Measurements from ENCODE around the gene NTM.

NTM gene

DNA sequence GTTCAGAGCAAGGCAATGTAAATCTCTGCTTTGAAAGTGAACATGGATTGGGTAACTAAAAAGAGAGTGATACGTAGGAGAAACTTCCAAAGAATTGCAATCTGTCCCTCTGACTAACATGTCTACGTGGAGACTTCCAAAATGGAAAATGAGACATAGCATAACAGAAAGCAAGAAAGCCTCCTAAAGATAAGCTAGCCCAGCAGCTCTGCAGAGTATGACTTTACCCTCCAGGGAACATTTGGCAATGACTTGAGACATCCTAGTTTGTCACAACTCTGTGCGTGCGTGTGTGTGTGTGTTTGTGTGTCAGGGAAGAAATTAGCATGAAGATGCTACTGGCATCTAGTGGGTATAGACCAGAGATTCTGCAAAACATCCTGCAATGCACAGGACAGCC lies 817.4 kb downstream of the NTM start:
- DNase-seq, result no peak

GRCh38 chr11:132196928-132197327 lies 826.5 kb downstream of the NTM start:
- DNase-seq, result no peak

GRCh38 chr11:132200353-132200936 lies 830.0 kb downstream of the NTM start:
- no peak for DNase-seq

- DNase-seq, result no peak
Observed at GRCh38 chr11:132202621-132203020, 832.2 kb downstream of the NTM start.

GRCh38 chr11:132205006-132205405 lies 834.6 kb downstream of the NTM start:
- DNase-seq, result no peak

DNA sequence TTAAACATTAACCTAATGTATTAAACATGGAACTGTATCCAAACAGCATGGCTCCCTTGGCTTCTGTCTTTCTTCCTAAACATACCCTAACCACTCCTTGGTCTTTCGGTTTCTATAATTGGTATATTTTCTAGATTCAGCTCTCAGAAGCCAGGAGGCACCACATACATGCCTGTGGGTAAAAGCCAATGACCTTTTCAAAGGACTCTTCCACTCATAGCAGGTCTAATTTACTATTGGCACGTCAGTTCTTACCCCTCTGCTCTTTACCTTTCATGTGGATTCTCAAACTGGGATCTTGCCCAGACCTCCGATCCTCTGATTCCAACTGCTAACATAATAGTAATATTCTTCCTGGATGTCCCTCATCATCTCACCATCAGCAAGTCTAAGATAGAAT lies 835.1 kb downstream of the NTM start:
- DNase-seq, result no peak

- DNase-seq, result no peak
Observed at GRCh38 chr11:132206993-132207392, 836.6 kb downstream of the NTM start.

- DNase-seq, result no peak
Observed at GRCh38 chr11:132208477-132209055, 838.2 kb downstream of the NTM start.

GRCh38 chr11:132211479-132211878 lies 841.1 kb downstream of the NTM start:
- no peak for DNase-seq

DNA sequence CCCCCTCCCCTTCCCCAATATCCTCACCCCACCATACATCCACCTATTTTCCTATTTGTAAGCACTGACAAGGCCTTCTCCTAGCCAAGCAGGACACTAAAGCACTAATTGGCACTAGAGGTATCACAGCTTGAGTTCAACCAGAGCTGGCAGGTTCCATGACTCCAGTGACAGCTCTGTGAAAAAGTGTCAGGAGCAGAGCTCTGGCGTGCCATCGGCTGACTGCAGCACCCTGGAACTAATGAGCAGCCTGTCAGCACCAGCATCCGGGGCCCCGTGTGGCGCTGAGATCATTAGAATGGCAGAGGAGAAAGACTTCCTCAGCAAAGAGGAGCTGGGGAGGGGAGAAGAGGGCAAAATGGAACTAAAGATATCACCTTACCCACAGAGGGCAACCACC lies 847.4 kb downstream of the NTM start:
- no peak for DNase-seq

GRCh38 chr11:132220474-132220873 lies 850.1 kb downstream of the NTM start:
- DNase-seq, result no peak

DNA sequence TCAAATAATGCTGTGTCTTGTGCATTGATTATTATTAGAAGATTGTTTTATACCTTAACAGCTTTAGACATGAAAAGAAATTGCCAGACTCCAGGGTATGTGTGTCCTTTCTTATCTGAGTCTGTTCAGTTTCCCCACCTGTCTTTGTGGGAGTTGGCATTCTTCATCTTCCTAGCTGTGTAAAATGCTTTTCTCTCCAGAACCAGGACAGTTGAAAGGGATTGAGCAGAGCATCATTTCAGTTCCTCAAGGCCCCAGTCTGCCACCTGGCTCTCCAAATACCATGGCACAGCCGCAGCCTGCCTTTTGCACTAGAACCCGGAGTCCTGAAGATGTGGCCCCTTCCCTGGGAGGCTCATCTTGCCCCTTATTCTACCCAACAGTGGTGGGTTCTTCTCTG lies 851.9 kb downstream of the NTM start:
- DNase-seq, result no peak

GRCh38 chr11:132226522-132226921 lies 856.1 kb downstream of the NTM start:
- no peak for DNase-seq

GRCh38 chr11:132228746-132229325 lies 858.4 kb downstream of the NTM start:
- no peak for DNase-seq

- DNase-seq, result no peak
Observed at GRCh38 chr11:132231656-132232347, 861.4 kb downstream of the NTM start.

DNA sequence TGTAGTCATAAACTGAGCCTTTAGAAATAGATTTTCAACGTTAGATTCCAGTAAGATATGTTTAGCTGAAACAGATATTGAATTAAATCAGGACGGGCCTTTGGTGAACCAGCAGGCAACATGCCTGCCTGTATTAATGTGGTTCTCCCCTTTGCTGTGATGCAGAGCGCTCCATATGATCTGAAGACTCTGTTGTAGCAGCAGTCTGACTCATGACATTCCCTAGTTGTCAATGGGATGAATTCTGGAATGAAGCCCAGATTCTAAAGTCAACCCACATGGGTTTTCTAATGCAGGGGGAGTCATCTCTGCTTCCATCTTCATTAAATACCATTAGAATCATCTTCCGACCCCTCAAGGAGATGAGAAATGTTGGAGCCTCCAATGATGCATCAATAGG lies 864.5 kb downstream of the NTM start:
- no peak for DNase-seq

- no peak for DNase-seq
Observed at GRCh38 chr11:132237781-132238180, 867.4 kb downstream of the NTM start.

DNA sequence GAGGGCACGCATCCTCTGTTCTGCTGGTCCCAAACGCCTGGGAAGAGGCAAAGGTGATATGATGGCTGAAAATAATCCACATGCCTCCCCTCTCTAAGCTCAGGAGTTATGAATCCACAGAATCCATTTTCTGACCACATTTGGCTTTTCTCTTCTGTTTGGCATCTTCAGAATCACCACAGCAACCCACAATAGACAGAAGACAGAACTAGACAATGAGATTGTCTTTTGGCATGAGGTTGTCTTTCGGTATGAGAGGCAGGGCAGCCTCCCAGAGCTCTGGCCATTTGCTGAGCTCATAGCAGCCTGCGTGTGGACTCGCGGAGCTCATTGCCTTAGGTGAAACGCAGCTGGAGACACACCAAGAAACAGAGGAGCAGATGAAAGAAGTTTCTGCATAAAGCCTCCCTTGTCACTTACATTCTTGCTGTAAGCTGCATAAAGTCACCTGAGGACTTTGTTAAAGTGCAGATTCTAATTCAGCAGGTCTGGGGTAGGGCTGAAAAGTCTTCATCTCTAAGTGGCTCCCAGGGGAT lies 868.0 kb downstream of the NTM start:
- DNase-seq, result no peak

DNA sequence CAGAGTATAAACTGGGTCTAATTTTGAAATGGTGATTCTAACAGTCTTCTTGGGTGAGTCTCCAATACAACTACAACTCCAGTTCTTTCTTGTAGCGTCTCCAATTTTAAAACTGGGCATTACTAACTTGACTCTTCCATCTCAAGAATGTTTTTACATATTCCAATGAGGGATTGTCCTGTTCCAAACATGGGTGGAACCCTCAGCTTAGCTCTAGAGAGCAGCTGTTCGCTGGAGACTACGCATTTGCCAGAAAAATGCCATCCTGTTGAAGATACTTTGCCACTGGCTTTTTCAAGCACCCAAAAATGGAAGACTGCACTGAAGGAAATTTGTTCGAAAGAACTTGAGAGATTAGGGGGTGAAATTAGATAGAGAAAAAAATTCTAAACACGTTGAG lies 870.0 kb downstream of the NTM start:
- no peak for DNase-seq

DNA sequence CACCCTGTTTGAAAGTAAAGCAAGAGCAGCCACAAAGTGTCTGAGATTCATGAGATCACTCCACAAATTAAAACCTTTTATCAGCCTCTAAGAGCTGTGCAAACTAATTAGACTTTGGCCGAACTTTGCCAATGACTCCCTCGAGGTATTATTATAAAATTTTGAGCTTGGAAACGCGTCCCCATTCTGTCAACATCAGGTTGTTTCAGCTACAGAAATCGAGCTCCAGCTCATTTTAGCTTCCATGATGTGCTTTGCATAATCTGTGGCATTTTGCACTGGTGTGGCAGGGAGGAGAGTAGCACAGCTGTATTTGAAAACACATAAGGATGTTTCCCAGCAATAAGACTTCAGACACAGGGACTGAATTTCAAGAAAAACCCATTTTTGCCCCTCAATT lies 872.2 kb downstream of the NTM start:
- DNase-seq, result no peak

GRCh38 chr11:132244846-132245245 lies 874.4 kb downstream of the NTM start:
- DNase-seq, result no peak

GRCh38 chr11:132245403-132246385 lies 875.3 kb downstream of the NTM start:
- no peak for DNase-seq

DNA sequence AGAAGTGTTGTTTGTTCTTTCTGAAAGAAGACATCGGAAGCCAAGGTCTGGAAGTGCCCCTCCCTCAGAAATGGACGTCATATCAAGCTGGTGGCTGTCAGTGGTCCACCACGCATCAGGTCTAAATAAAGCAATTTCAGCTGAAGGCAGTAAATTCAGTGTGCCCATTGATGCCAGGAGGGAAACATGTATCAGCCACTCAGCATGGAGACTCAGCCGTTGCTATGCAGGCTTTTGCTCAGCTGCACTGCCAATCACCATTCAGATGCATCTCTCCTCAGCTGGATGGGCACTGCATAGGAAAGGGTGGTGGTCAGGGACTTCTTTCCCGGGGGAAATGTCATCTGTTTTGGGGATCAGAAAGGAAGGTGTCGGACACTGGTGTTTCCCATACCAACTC lies 878.2 kb downstream of the NTM start:
- DNase-seq, result no peak

All from AML-193 (cell line).